Keratinocyte (primary cell): ENCODE data around the gene KLHL42. TPM values are rescaled to one million over a fixed set of nuclear protein-coding genes. Genes with fewer than 3 reads are reported as not detected.

Experiments used
- DNase-seq: peaks from one replicate; pipeline ENCODE4 v3.0.0-alpha.2; 2011; ENCODE audit warnings: low read depth, missing footprints, low spot score
- FAIRE-seq: peaks from 2 replicates; lab custom pipeline; 2011; peaks lifted over from hg19 to GRCh38; lab: Jason Lieb, UNC
- H2AFZ ChIP-seq: 2 replicates; pipeline ENCODE4 v1.6.0; 2012; ENCODE audit warnings: low read length, control low read depth, inconsistent platforms; ENCODE audit not compliant: control insufficient read depth
- H3K27ac ChIP-seq: 2 replicates; pipeline ENCODE4 v1.5.1; 2011; ENCODE audit warnings: low read length; ENCODE audit not compliant: control insufficient read depth, insufficient read depth
- H3K27me3 ChIP-seq: 3 replicates; pipeline ENCODE4 v1.6.0; 2011; ENCODE audit warnings: low read length; ENCODE audit not compliant: control insufficient read depth, insufficient read depth; ENCODE audit errors: extremely low read depth
- H3K36me3 ChIP-seq, 2 experiments: 2 replicates in 1 of 2; 3 replicates in 1 of 2; pipeline ENCODE4 v1.5.1; 2011; ENCODE audit warnings: low read length in 2 of 2, mild to moderate bottlenecking in 1 of 2; ENCODE audit not compliant: control insufficient read depth in 2 of 2, insufficient read depth in 2 of 2; ENCODE audit errors: extremely low read depth in 1 of 2
- H3K4me1 ChIP-seq: 3 replicates; pipeline ENCODE4 v1.5.1; 2011; ENCODE audit warnings: low read length; ENCODE audit not compliant: control insufficient read depth, insufficient read depth; ENCODE audit errors: extremely low read depth
- H3K4me2 ChIP-seq: 3 replicates; pipeline ENCODE4 v1.6.0; 2011; ENCODE audit warnings: low read depth, low read length; ENCODE audit not compliant: control insufficient read depth, insufficient read depth; ENCODE audit errors: extremely low read depth
- H3K4me3 ChIP-seq, 3 experiments: fragments of 200-600 bp in 1 of 3; sonication (generic) in 1 of 3; 2 replicates in 2 of 3; 3 replicates in 1 of 3; pipeline ENCODE4 v1.5.1; 2011 to 2016; ENCODE audit warnings: low read length in 3 of 3, mild to moderate bottlenecking in 3 of 3, control low read depth in 2 of 3, inconsistent platforms in 1 of 3, low read depth in 1 of 3, mixed read lengths in 1 of 3, mixed run types in 1 of 3, moderate library complexity in 1 of 3; ENCODE audit not compliant: control insufficient read depth in 2 of 3, insufficient read depth in 2 of 3; ENCODE audit errors: extremely low read depth in 1 of 3
- H3K79me2 ChIP-seq: 2 replicates; pipeline ENCODE4 v1.6.0; 2012; ENCODE audit warnings: low read length; ENCODE audit not compliant: control insufficient read depth, insufficient read depth
- H3K9ac ChIP-seq: 3 replicates; pipeline ENCODE4 v1.6.0; 2011; ENCODE audit warnings: low read length; ENCODE audit not compliant: control insufficient read depth, insufficient read depth; ENCODE audit errors: extremely low read depth
- H3K9me1 ChIP-seq: 3 replicates; pipeline ENCODE4 v1.6.0; 2011; ENCODE audit warnings: low read length; ENCODE audit not compliant: control insufficient read depth, insufficient read depth; ENCODE audit errors: extremely low read depth
- H3K9me3 ChIP-seq: 2 replicates; pipeline ENCODE4 v1.5.1; 2012; ENCODE audit warnings: low read depth, low read length; ENCODE audit not compliant: control insufficient read depth
- H4K20me1 ChIP-seq: 3 replicates; pipeline ENCODE4 v1.6.0; 2011; ENCODE audit warnings: low read length; ENCODE audit not compliant: control insufficient read depth, insufficient read depth; ENCODE audit errors: extremely low read depth
- CTCF ChIP-seq, 3 experiments: IDR thresholded peaks in 1 of 3; conservative IDR thresholded peaks in 1 of 3; optimal IDR thresholded peaks in 1 of 3; 2 replicates in 2 of 3; 3 replicates in 1 of 3; pipeline versions ENCODE3 to v1.5.1; 2011; ENCODE audit warnings: low read length in 3 of 3, mild to moderate bottlenecking in 3 of 3, moderate library complexity in 2 of 3, control low read depth in 1 of 3, inconsistent platforms in 1 of 3; ENCODE audit not compliant: insufficient read depth in 2 of 3; ENCODE audit errors: extremely low read depth in 1 of 3
- EZH2 ChIP-seq: IDR thresholded peaks from one replicate; pipeline ENCODE4 v1.6.1; 2012; ENCODE audit warnings: inconsistent platforms, mild to moderate bottlenecking, low read length, moderate library complexity
- dilution Hi-C: fragments of 300-500 bp; cut with MboI; formaldehyde crosslinking; loops from one replicate; pipeline ENCODE4 v1.7.0; 2020; ENCODE audit warnings: low sequenced_read_pairs; ENCODE audit not compliant: extremely low pct_ligation_motif_present
- polyA plus RNA-seq, 5 experiments: library from polyadenylated mRNA; depleted of rRNA in 3 of 5; stranded (reverse) in 3 of 5; stranded (forward) in 1 of 5; unstranded in 1 of 5; fragments of >200 nt; gene quantifications; 1 replicate in 1 of 5; 2 replicates in 3 of 5; 3 replicates in 1 of 5; pipeline versions ENCODE4 v1.2.1 to v1.2.3, GENCODE V29; 2011 to 2012; ENCODE audit warnings: missing spikeins in 2 of 5, low read depth in 1 of 5, low replicate concordance in 1 of 5

KLHL42 gene
- polyA plus RNA-seq, 1 donor (not counting 4 experiments of a cell fraction or from before 2014, with no cell fraction given), result 27.2 TPM

GRCh38 chr12:27818401-27818918 lies 38.4 kb downstream of the KLHL42 start:
- DNase-seq, result no peak

GRCh38 chr12:27820564-27820963 lies 40.5 kb downstream of the KLHL42 start:
- H3K9me3 ChIP-seq, result no peaks in the 10 kb centered on the region
- H4K20me1 ChIP-seq, result no peaks in the 10 kb centered on the region
- peak overlapping the region; percentile 94 for H3K27ac ChIP-seq
- H3K36me3 ChIP-seq, result no peaks in the 10 kb centered on the region
- dilution Hi-C loops, result no loop called here
- peak overlapping the region; percentile 22 for H3K4me2 ChIP-seq
- H3K9ac ChIP-seq, result peak overlapping the region; percentile 72
- no peak for TF ChIP-seq CTCF (optimal IDR thresholded peaks at IDR 0.05 in 1 of 3, IDR thresholded peaks at IDR 0.05 in 1 of 3, conservative IDR thresholded peaks at IDR 0.05 in 1 of 3; ENCODE audit: extremely low read depth in 1 of 3, insufficient read depth in 2 of 3, low read length in 3 of 3)
- no peak for TF ChIP-seq EZH2
- no peaks in the 10 kb centered on the region for H3K9me1 ChIP-seq
- FAIRE-seq, result no peak
- no peaks in the 10 kb centered on the region for H3K27me3 ChIP-seq
- H3K4me3 ChIP-seq, result no peak overlapping the region
- peaks cover 31% of the 10 kb centered on the region for H3K4me1 ChIP-seq
- no peaks in the 10 kb centered on the region for H3K79me2 ChIP-seq
- no peak for DNase-seq
- H2AFZ ChIP-seq, result peak overlapping the region; percentile 85

More at GRCh38 chr12:27818401-27818918, 38.4 kb downstream of the KLHL42 start:
- H2AFZ ChIP-seq, result no peak overlapping the region
- TF ChIP-seq CTCF (optimal IDR thresholded peaks at IDR 0.05 in 1 of 3, IDR thresholded peaks at IDR 0.05 in 1 of 3, conservative IDR thresholded peaks at IDR 0.05 in 1 of 3; ENCODE audit: extremely low read depth in 1 of 3, insufficient read depth in 2 of 3, low read length in 3 of 3) (no peak), EZH2 (no peak)
- H3K9me3 ChIP-seq, result no peaks in the 10 kb centered on the region
- no peaks in the 10 kb centered on the region for H3K36me3 ChIP-seq
- H3K27ac ChIP-seq, result no peak overlapping the region
- FAIRE-seq, result no peak
- peaks cover 33% of the 10 kb centered on the region for H3K4me1 ChIP-seq
- no peaks in the 10 kb centered on the region for H4K20me1 ChIP-seq
- no peaks in the 10 kb centered on the region for H3K79me2 ChIP-seq
- no peaks in the 10 kb centered on the region for H3K27me3 ChIP-seq
- no peaks in the 10 kb centered on the region for H3K9me1 ChIP-seq
- H3K4me2 ChIP-seq, result no peak overlapping the region
- no peak overlapping the region for H3K4me3 ChIP-seq
- dilution Hi-C loops, result no loop called here
- no peak overlapping the region for H3K9ac ChIP-seq
